CD14-positive monocyte (primary cell): ENCODE data around the gene INTS15. TPM values are rescaled to one million over a fixed set of nuclear protein-coding genes. Genes with fewer than 3 reads are reported as not detected.

Experiments
- DNase-seq, 3 donors: peaks; one replicate each; pipeline ENCODE4 v3.0.0-alpha.2; 2011 to 2022
- H2AFZ ChIP-seq: 2 replicates; pipeline ENCODE4 v1.6.0; 2012; ENCODE audit warnings: mild to moderate bottlenecking, low read depth, low read length, inconsistent platforms; ENCODE audit not compliant: insufficient read depth, poor library complexity, severe bottlenecking
- H3K27ac ChIP-seq, 2 donors: 1 replicate in 1 of 2; 2 replicates in 1 of 2; pipeline ENCODE4 v1.5.1; 2012 to 2013; ENCODE audit warnings: low read length in 2 of 2, control low read depth in 1 of 2, inconsistent platforms in 1 of 2, low read depth in 1 of 2, mild to moderate bottlenecking in 1 of 2
- H3K27me3 ChIP-seq, 2 donors: one replicate each; pipeline versions ENCODE4 v1.6.0 to v1.6.1; 2011 to 2013; ENCODE audit warnings: low read length in 2 of 2; ENCODE audit not compliant: control insufficient read depth in 2 of 2, insufficient read depth in 2 of 2
- H3K36me3 ChIP-seq, 2 donors: replicated peaks in 1 of 2; 1 replicate in 1 of 2; 2 replicates in 1 of 2; pipeline versions ENCODE4 v1.5.1 to v1.6.1; 2012 to 2013; ENCODE audit warnings: low read length in 2 of 2, control low read depth in 1 of 2, inconsistent platforms in 1 of 2, mild to moderate bottlenecking in 1 of 2; ENCODE audit not compliant: insufficient read depth in 2 of 2, control insufficient read depth in 1 of 2
- H3K4me1 ChIP-seq, 2 donors: 1 replicate in 1 of 2; 2 replicates in 1 of 2; pipeline versions ENCODE4 v1.5.1 to v1.6.1; 2012 to 2013; ENCODE audit warnings: low read length in 2 of 2, control low read depth in 1 of 2, inconsistent platforms in 1 of 2, mild to moderate bottlenecking in 1 of 2, moderate library complexity in 1 of 2; ENCODE audit not compliant: insufficient read depth in 2 of 2, control insufficient read depth in 1 of 2
- H3K4me2 ChIP-seq: replicated peaks from 2 replicates; pipeline ENCODE3; 2012; ENCODE audit warnings: low read length, moderate library complexity, mild to moderate bottlenecking; ENCODE audit not compliant: poor library complexity, severe bottlenecking; ENCODE audit errors: extremely low read depth
- H3K4me3 ChIP-seq, 3 experiments: fragments of 200-600 bp in 1 of 3; sonication (generic) in 1 of 3; replicated peaks in 1 of 3; 1 replicate in 2 of 3; 2 replicates in 1 of 3; pipeline ENCODE4 v1.5.1; 2011 to 2013; ENCODE audit warnings: low read length in 3 of 3, mild to moderate bottlenecking in 3 of 3, control low read depth in 2 of 3, low read depth in 2 of 3, inconsistent platforms in 1 of 3, moderate library complexity in 1 of 3
- H3K79me2 ChIP-seq: 2 replicates; pipeline ENCODE4 v1.6.0; 2012; ENCODE audit warnings: mild to moderate bottlenecking, control low read depth, inconsistent platforms, low read length, moderate library complexity; ENCODE audit not compliant: insufficient read depth
- H3K9ac ChIP-seq: 2 replicates; pipeline ENCODE4 v1.6.0; 2017; ENCODE audit warnings: low read length, mild to moderate bottlenecking; ENCODE audit not compliant: insufficient read depth, poor library complexity, severe bottlenecking
- H3K9me3 ChIP-seq, 2 donors: replicated peaks in 1 of 2; 1 replicate in 1 of 2; 2 replicates in 1 of 2; pipeline versions ENCODE4 v1.5.1 to v1.6.1; 2012 to 2013; ENCODE audit warnings: low read length in 2 of 2, control low read depth in 1 of 2; ENCODE audit not compliant: control insufficient read depth in 1 of 2, insufficient read depth in 1 of 2
- H4K20me1 ChIP-seq: 2 replicates; pipeline ENCODE4 v1.6.0; 2012; ENCODE audit warnings: mild to moderate bottlenecking, low read length, control low read depth, moderate library complexity; ENCODE audit not compliant: insufficient read depth
- H3K27ac Mint-ChIP-seq, 7 donors: one replicate each; pipeline ENCODE4 v1.8.0; 2020; ENCODE audit warnings: mild to moderate bottlenecking in 7 of 7, mixed read lengths in 7 of 7, moderate library complexity in 6 of 7, inconsistent platforms in 2 of 7
- H3K27me3 Mint-ChIP-seq, 3 donors: one replicate each; pipeline ENCODE4 v1.8.0; 2021 to 2022; ENCODE audit warnings: low read depth in 3 of 3, mild to moderate bottlenecking in 3 of 3, mixed read lengths in 3 of 3, moderate library complexity in 3 of 3, inconsistent platforms in 1 of 3
- H3K36me3 Mint-ChIP-seq, 2 donors: one replicate each; pipeline ENCODE4 v1.8.0; 2020; ENCODE audit warnings: mixed read lengths in 2 of 2, inconsistent platforms in 1 of 2, mild to moderate bottlenecking in 1 of 2
- H3K4me1 Mint-ChIP-seq: one replicate; pipeline ENCODE4 v1.8.0; 2020; ENCODE audit warnings: mild to moderate bottlenecking, mixed read lengths
- H3K4me3 Mint-ChIP-seq, 2 donors: one replicate each; pipeline ENCODE4 v1.8.0; 2020; ENCODE audit warnings: mild to moderate bottlenecking in 2 of 2, mixed read lengths in 2 of 2, moderate library complexity in 1 of 2
- H3K9me3 Mint-ChIP-seq, 7 donors: one replicate each; pipeline ENCODE4 v1.8.0; 2020 to 2022; ENCODE audit warnings: mixed read lengths in 7 of 7, mild to moderate bottlenecking in 6 of 7, moderate library complexity in 6 of 7, inconsistent platforms in 2 of 7
- CTCF ChIP-seq: fragments of 200-600 bp; IDR thresholded peaks from one replicate; pipeline ENCODE4 v1.8.0; 2022; ENCODE audit warnings: antibody characterized with exemption, mild to moderate bottlenecking
- WGBS: methylation state at CpG from one replicate; pipeline ENCODE4 v1.1.5; 2013; ENCODE audit warnings: missing lambda C conversion rate; ENCODE audit not compliant: insufficient coverage; 5-methylcytosine and 5-hydroxymethylcytosine counted together
- intact Hi-C, 2 donors: fragments of 100-400 bp; cut with micrococcal nuclease; formaldehyde crosslinking; loops; one replicate each; pipeline versions ENCODE4 v1.15.0 to v1.15.1; 2023
- polyA plus RNA-seq, 3 donors: library from polyadenylated mRNA; depleted of rRNA in 1 of 3; unstranded in 2 of 3; stranded (reverse) in 1 of 3; fragments of 300-500 nt in 2 of 3; fragments of >200 nt in 1 of 3; fragmentation: Illumina TruSeq in 2 of 3; gene quantifications; 1 replicate in 2 of 3; 2 replicates in 1 of 3; pipeline ENCODE4 v1.2.3, GENCODE V29; 2012 to 2021

INTS15 gene
- polyA plus RNA-seq, 3 donors, result 16.9 to 32.7 (median 17.2) TPM

DNA sequence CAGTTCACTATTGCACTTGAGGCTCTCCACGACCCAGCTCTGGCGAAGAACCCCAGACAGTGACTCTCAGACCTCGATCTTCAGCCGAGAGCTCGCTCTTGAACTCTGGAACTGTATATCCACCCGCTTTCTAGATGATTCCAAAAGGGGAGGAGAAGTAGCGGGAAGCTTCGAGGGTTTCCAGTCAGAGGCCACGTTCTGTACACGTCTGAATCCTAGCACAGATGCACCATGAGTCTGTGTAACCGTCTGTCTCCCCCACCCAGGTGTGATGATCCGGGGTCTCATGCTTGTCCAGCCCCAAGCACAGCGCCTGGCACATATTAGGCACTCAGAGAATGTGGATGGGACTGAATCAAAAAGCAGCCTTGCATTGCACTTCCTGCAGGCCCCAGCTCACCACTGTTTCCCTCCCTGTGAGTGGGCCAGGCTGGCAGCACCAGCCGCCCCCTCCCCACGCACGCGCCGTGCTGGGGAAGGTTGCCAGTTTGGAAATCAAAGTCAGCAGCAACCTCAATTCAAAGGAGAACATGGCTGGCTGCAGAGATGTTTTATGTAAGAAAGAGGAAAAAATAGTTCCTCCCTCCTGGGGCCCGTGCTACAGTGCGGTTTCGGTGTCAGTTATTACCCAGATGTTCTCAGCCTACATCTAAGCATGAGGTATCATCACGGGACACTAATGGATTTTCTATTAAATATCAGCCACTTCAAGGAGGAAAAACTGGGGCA, 44.3 kb upstream of the INTS15 start:
- peak overlapping the region; percentile 77 for H2AFZ ChIP-seq
- no peaks in the 10 kb centered on the region for H4K20me1 ChIP-seq
- no peak overlapping the region for H3K27ac ChIP-seq
- peaks cover 14% of the 10 kb centered on the region for H3K4me1 Mint-ChIP-seq
- no peak for DNase-seq
- 62% methylated on average over 10 of the region's 22 CpGs for WGBS
- no peaks in the 10 kb centered on the region for H3K79me2 ChIP-seq
- H3K27me3 ChIP-seq, result no peaks in the 10 kb centered on the region
- TF ChIP-seq CTCF, result no peak
- H3K4me2 ChIP-seq, result peak overlapping the region; percentile 22
- no peaks in the 10 kb centered on the region for H3K36me3 ChIP-seq
- peaks cover 1 to 2% (median 1%) of the 10 kb centered on the region in 3 donors for H3K27me3 Mint-ChIP-seq
- intact Hi-C loops, result no loop called here
- peaks cover 17 to 18% of the 10 kb centered on the region in 2 donors for H3K4me1 ChIP-seq
- peak overlapping the region in 1 of 2 donors; percentile 35 for H3K4me3 Mint-ChIP-seq
- H3K36me3 Mint-ChIP-seq, result no peaks in the 10 kb centered on the region
- peak overlapping the region in 1 of 7 donors; percentile 35 for H3K27ac Mint-ChIP-seq
- H3K9me3 ChIP-seq, result no peaks in the 10 kb centered on the region
- peaks cover 0 to 3% (median 0%) of the 10 kb centered on the region in 7 donors for H3K9me3 Mint-ChIP-seq
- no peak overlapping the region for H3K9ac ChIP-seq
- H3K4me3 ChIP-seq, result no peak overlapping the region

GRCh38 chr7:6546498-6547251, 43.1 kb upstream of the INTS15 start:
- Mint-ChIP-seq H3K27ac (no peak overlapping the region), H3K36me3 (no peaks in the 10 kb centered on the region), H3K4me3 (peak overlapping the region in 1 of 2 donors; percentile 20), H3K4me1 (peaks cover 14% of the 10 kb centered on the region), H3K27me3 (peaks cover 1 to 2% (median 1%) of the 10 kb centered on the region in 3 donors), H3K9me3 (peaks cover 0 to 3% (median 0%) of the 10 kb centered on the region in 7 donors)
- Histone ChIP-seq H3K79me2 (no peaks in the 10 kb centered on the region), H3K4me1 (peaks cover 17 to 18% of the 10 kb centered on the region in 2 donors), H4K20me1 (no peaks in the 10 kb centered on the region), H3K4me2 (no peak overlapping the region), H3K36me3 (no peaks in the 10 kb centered on the region), H3K9me3 (no peaks in the 10 kb centered on the region), H2AFZ (peak overlapping the region; percentile 68), H3K27me3 (no peaks in the 10 kb centered on the region), H3K9ac (no peak overlapping the region), H3K4me3 (no peak overlapping the region), H3K27ac (no peak overlapping the region)
- DNase-seq, result no peak
- intact Hi-C loops, result no loop called here
- no peak for TF ChIP-seq CTCF
- 4% methylated on average over 5 of the region's 12 CpGs for WGBS
